Keratinocyte (primary cell): ENCODE measurements around the gene CDC42SE2.

Source experiments
- EZH2 ChIP-seq: IDR thresholded peaks from one replicate; pipeline ENCODE4 v1.6.1; 2012; ENCODE audit warnings: inconsistent platforms, mild to moderate bottlenecking, low read length, moderate library complexity
- TF ChIP-seq, protein P1 (sequence below), 3 experiments: IDR thresholded peaks in 1 of 3; conservative IDR thresholded peaks in 1 of 3; optimal IDR thresholded peaks in 1 of 3; 2 replicates in 2 of 3; 3 replicates in 1 of 3; pipeline versions ENCODE3 to v1.5.1; 2011; ENCODE audit warnings: low read length in 3 of 3, mild to moderate bottlenecking in 3 of 3, moderate library complexity in 2 of 3, control low read depth in 1 of 3, inconsistent platforms in 1 of 3; ENCODE audit not compliant: insufficient read depth in 2 of 3; ENCODE audit errors: extremely low read depth in 1 of 3

- TF ChIP-seq, protein P1, sequence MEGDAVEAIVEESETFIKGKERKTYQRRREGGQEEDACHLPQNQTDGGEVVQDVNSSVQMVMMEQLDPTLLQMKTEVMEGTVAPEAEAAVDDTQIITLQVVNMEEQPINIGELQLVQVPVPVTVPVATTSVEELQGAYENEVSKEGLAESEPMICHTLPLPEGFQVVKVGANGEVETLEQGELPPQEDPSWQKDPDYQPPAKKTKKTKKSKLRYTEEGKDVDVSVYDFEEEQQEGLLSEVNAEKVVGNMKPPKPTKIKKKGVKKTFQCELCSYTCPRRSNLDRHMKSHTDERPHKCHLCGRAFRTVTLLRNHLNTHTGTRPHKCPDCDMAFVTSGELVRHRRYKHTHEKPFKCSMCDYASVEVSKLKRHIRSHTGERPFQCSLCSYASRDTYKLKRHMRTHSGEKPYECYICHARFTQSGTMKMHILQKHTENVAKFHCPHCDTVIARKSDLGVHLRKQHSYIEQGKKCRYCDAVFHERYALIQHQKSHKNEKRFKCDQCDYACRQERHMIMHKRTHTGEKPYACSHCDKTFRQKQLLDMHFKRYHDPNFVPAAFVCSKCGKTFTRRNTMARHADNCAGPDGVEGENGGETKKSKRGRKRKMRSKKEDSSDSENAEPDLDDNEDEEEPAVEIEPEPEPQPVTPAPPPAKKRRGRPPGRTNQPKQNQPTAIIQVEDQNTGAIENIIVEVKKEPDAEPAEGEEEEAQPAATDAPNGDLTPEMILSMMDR (optimal IDR thresholded peaks at IDR 0.05 in 1 of 3, IDR thresholded peaks at IDR 0.05 in 1 of 3, conservative IDR thresholded peaks at IDR 0.05 in 1 of 3; ENCODE audit: extremely low read depth in 1 of 3, insufficient read depth in 2 of 3, low read length in 3 of 3): no peak
- TF ChIP-seq EZH2: no peak
Measured at GRCh38 chr5:131416729-131417128, 152.9 kb downstream of the CDC42SE2 start.
